SH-SY5Y (cell line): ENCODE results near the gene PNLIP.

ENCODE experiments used
- GATA2 ChIP-seq: IDR thresholded peaks from 2 replicates; pipeline ENCODE4 v1.6.1; 2011; ENCODE audit warnings: mild to moderate bottlenecking, low read depth, low read length
- GATA3 ChIP-seq: IDR thresholded peaks from 2 replicates; pipeline ENCODE4 v1.6.1; 2011; ENCODE audit warnings: low read depth, mild to moderate bottlenecking, low read length, moderate library complexity

PNLIP gene

GRCh38 chr10:116545756-116546155, at the start of gene PNLIP:
PNLIP (plus strand) TSS chr10:116545931; CDS start chr10:116546093, 162 bp downstream.
- TF ChIP-seq GATA3 (no peak), GATA2 (no peak)

GRCh38 chr10:116504786-116505185, 40.9 kb upstream of the PNLIP start:
- TF ChIP-seq GATA2, result no peak
- no peak for TF ChIP-seq GATA3

- TF ChIP-seq GATA2 (no peak), GATA3 (no peak)
These were observed 35.2 kb upstream of the PNLIP start for GRCh38 chr10:116510565-116510964.

- TF ChIP-seq GATA2 (no peak), GATA3 (no peak)
These were observed 34.4 kb upstream of the PNLIP start for GRCh38 chr10:116511365-116511764.

GRCh38 chr10:116521424-116522290, 24.1 kb upstream of the PNLIP start:
- TF ChIP-seq GATA2 (no peak), GATA3 (no peak)

GRCh38 chr10:116522803-116523381, 22.8 kb upstream of the PNLIP start:
- TF ChIP-seq GATA3 (no peak), GATA2 (no peak)

GRCh38 chr10:116524736-116525135, 21.0 kb upstream of the PNLIP start:
- TF ChIP-seq GATA2 (no peak), GATA3 (no peak)

GRCh38 chr10:116526219-116526618, 19.5 kb upstream of the PNLIP start:
- TF ChIP-seq GATA2 (no peak), GATA3 (no peak)

- TF ChIP-seq GATA3, result no peak
- TF ChIP-seq GATA2, result no peak
These were observed 8.9 kb upstream of the PNLIP start for GRCh38 chr10:116536810-116537209.

GRCh38 chr10:116538456-116538855, 7.3 kb upstream of the PNLIP start:
- no peak for TF ChIP-seq GATA2
- TF ChIP-seq GATA3, result no peak

GRCh38 chr10:116538992-116539391, 6.7 kb upstream of the PNLIP start:
- TF ChIP-seq GATA3 (no peak), GATA2 (no peak)

GRCh38 chr10:116540814-116541213, 4.9 kb upstream of the PNLIP start:
- no peak for TF ChIP-seq GATA3
- no peak for TF ChIP-seq GATA2

GRCh38 chr10:116542007-116542677, 3.6 kb upstream of the PNLIP start:
- TF ChIP-seq GATA3 (no peak), GATA2 (no peak)

GRCh38 chr10:116545122-116545521, 609 bp upstream of the PNLIP start:
- TF ChIP-seq GATA2, result no peak
- no peak for TF ChIP-seq GATA3

GRCh38 chr10:116548301-116548700, 2.6 kb downstream of the PNLIP start:
- TF ChIP-seq GATA2 (no peak), GATA3 (no peak)

GRCh38 chr10:116553378-116553980, 7.7 kb downstream of the PNLIP start:
- TF ChIP-seq GATA3 (no peak), GATA2 (no peak)

- no peak for TF ChIP-seq GATA2
- no peak for TF ChIP-seq GATA3
These were observed 8.9 kb downstream of the PNLIP start for GRCh38 chr10:116554628-116555027.
